ENCODE data around the gene ADGRD2.
A peak's percentile ranks its signal among the peaks of the same experiment; 100 is the strongest.

DNA sequence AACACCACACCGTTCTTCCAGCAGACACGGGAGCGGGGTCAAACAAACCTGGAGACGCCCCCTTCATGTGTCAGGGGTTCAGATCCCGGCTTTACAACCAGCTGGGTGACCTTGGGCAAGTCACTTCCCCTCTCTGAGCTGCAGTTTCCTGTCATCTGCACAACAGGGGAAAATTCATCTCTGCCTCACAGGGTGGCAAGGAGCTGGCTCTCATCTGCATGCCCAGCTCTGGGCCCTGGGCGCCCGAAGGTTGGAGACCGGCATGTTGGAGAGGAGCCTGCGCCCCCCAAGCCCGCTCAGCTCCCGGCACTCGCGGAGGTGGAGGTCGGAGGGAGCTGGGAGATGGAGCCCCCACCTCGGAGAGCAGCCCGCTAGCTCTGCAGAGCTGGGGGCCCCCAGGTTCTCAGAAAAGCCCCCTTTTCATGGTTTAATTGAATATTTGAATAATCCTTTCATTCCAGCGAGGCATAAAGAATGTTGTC is 36.6 kb downstream of the ADGRD2 start:
- TF ChIP-seq, protein P1, sequence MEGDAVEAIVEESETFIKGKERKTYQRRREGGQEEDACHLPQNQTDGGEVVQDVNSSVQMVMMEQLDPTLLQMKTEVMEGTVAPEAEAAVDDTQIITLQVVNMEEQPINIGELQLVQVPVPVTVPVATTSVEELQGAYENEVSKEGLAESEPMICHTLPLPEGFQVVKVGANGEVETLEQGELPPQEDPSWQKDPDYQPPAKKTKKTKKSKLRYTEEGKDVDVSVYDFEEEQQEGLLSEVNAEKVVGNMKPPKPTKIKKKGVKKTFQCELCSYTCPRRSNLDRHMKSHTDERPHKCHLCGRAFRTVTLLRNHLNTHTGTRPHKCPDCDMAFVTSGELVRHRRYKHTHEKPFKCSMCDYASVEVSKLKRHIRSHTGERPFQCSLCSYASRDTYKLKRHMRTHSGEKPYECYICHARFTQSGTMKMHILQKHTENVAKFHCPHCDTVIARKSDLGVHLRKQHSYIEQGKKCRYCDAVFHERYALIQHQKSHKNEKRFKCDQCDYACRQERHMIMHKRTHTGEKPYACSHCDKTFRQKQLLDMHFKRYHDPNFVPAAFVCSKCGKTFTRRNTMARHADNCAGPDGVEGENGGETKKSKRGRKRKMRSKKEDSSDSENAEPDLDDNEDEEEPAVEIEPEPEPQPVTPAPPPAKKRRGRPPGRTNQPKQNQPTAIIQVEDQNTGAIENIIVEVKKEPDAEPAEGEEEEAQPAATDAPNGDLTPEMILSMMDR (IDR thresholded peaks at IDR 0.05 in 8 of 11, conservative IDR thresholded peaks at IDR 0.05 in 3 of 11), result no peak
- TF ChIP-seq POLR2A (IDR thresholded peaks at IDR 0.05) (no peak), POLR2AphosphoS5 (IDR thresholded peaks at IDR 0.05) (peak; percentile 54 to 67 (median 62))
